GM13976 (cell line): ENCODE results near the gene GSTM3.
"Not testable (repeated sequence)": the region's sequence is repeated elsewhere in the genome, so short reads cannot be mapped to it uniquely, and the experiment has no call there.

ENCODE experiments used
- DNase-seq: peaks from one replicate; pipeline ENCODE4 v3.0.0; 2012; ENCODE audit warnings: low spot score
- in situ Hi-C: fragments of 300-500 bp; cut with MboI; formaldehyde crosslinking; loops from one replicate; pipeline ENCODE4 v1.12.0; 2022; ENCODE audit warnings: low sequenced_read_pairs, mixed read lengths, inconsistent platforms; ENCODE audit not compliant: unreplicated experiment
- TF ChIP-seq, protein P1 (sequence below): IDR thresholded peaks from 2 replicates; pipeline ENCODE4 v1.5.1; 2012; ENCODE audit warnings: borderline replicate concordance, mild to moderate bottlenecking; ENCODE audit not compliant: insufficient read depth; ENCODE audit errors: extremely low read depth, missing control alignments, control extremely low read depth

GSTM3 gene

GRCh38 chr1:109769330-109770078 is 28.7 kb upstream of the GSTM3 start:
- DNase-seq: no peak
- in situ Hi-C loops: loop anchor here (5.0 kb wide), 2 partner anchors 127 to 222 kb away; partner anchors contain the start of gene GNAI3
- TF ChIP-seq, protein P1, sequence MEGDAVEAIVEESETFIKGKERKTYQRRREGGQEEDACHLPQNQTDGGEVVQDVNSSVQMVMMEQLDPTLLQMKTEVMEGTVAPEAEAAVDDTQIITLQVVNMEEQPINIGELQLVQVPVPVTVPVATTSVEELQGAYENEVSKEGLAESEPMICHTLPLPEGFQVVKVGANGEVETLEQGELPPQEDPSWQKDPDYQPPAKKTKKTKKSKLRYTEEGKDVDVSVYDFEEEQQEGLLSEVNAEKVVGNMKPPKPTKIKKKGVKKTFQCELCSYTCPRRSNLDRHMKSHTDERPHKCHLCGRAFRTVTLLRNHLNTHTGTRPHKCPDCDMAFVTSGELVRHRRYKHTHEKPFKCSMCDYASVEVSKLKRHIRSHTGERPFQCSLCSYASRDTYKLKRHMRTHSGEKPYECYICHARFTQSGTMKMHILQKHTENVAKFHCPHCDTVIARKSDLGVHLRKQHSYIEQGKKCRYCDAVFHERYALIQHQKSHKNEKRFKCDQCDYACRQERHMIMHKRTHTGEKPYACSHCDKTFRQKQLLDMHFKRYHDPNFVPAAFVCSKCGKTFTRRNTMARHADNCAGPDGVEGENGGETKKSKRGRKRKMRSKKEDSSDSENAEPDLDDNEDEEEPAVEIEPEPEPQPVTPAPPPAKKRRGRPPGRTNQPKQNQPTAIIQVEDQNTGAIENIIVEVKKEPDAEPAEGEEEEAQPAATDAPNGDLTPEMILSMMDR: no peak

DNA sequence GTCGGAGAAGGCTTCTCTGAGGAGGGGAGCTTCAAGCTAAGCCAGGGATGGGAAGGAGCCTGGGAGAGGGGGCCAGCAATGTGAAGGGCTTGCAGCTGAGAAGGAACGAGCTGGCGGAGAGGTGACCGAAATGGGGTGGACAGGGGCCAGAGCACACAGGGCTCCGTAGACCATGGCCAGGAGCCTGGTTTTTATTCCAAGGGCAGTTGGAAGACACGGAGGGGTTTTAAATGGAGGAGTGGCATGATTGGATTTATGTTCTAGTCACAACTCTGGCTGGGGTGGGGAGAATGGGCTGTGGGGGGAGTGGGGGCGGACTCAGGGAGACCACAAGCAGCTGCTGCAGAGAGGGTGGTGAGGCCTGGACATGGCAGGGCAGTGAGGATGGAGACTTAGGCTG is 28.0 kb upstream of the GSTM3 start:
- in situ Hi-C loops: no loop called here
- TF ChIP-seq, protein P1: no peak
- DNase-seq: no peak

DNA sequence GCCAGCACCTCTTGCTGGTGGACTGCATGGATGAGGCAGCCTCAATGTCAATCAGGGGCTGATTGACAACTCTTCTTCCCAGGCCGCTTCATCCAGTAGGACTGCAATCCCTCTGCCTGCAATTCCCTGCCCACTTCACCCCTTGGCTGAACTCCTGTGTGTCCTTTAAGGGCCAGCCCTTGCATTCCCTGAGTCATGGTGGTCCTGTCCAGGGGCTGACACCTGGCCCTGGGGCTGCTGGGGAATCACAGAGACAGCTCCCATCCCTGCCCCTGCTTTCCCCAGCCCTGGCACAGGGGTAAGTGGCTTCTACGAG is 27.5 kb upstream of the GSTM3 start:
- TF ChIP-seq, protein P1: no peak
- in situ Hi-C loops: no loop called here

DNA sequence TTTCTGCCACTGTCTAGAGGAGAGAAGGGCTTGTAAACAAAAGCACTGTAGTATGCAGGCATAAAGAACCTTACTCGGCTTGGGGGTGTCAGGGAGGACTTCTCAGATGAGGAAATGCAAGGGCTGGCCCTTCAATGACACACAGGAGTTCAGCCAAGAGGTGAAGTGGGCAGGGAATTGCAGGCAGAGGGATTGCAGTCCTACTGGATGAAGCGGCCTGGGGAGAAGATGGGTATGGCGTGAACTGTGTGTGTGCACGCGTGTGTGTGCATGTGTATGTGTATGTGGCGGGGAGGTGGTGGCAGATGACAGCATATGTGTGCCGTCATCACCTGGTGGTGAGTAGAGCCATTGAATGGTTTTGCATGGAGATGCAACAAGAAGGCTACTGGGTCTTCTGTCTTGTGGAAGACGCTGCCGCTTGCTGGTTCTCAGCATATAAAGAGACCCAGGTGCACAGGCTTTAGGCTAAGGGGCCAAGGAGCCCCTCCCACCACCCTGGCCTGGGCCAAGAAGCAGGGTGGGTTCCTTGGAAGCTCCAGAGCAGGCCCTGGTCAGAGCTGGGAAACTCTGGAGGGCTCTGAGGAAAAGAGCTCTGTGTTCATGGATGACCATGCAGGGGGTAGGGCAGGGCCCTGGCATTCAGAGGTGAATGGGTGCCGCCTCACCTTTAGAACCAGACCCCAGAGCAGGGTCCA is 26.9 kb upstream of the GSTM3 start:
- in situ Hi-C loops: no loop called here
- no peak for DNase-seq
- TF ChIP-seq, protein P1: no peak

More for the DNA sequence above, 27.5 kb upstream of the GSTM3 start:
- no peak for DNase-seq

- DNase-seq, in situ Hi-C loops: not testable (repeated sequence)
Observed at GRCh38 chr1:109766991-109767636, 26.3 kb upstream of the GSTM3 start.

DNA sequence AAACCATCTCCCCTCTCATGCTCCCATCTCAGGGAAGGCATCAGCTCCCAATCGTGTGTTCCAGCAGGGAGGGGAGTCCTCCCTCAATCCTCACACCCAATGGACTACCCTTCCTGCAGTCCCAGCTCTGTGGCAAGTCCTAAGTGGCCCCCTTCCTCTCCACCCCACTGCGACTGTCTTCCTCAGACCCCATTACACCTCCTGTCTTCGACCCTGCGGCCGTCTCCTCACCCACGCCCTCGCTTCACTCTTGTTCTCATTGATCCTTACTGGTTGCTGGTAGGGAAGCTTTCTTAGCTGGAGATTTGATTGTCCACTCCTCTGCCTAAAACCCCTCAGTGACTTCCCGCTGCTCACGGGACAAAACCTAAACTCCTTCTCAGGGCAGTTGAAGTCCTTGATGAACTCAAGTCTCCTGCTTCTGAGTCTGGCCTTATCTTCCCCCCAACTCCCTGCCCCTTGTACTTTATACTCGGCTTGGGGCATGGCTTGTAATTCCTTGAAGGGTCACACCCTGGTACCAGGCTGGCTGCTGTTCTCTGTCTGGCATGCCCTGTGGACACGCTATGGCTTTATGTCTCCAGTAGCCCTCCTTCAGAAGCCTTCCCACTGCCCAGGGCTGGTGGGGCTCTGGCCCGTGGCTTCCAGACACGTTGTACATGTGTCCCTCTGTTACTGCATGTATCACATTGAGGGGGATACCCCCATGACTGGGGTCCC is 25.2 kb upstream of the GSTM3 start:
- TF ChIP-seq, protein P1: no peak
- in situ Hi-C loops: no loop called here
- DNase-seq: no peak
